GM06990 (cell line): Measurements from ENCODE around the gene DOC2B.
"Not testable (repeated sequence)": the region's sequence is repeated elsewhere in the genome, so short reads cannot be mapped to it uniquely, and the experiment has no call there.

ENCODE experiments used
- DNase-seq: peaks from one replicate; pipeline ENCODE4 v3.0.0-alpha.2; 2011; ENCODE audit not compliant: insufficient read length; ENCODE audit errors: extremely low read depth
- H3K27me3 ChIP-seq: replicated peaks from 2 replicates; pipeline ENCODE4 v1.6.0; 2011; ENCODE audit warnings: low read length; ENCODE audit not compliant: control insufficient read depth, insufficient read depth
- H3K36me3 ChIP-seq: 2 replicates; pipeline ENCODE4 v1.5.1; 2011; ENCODE audit warnings: low read length; ENCODE audit not compliant: control insufficient read depth, insufficient read depth
- H3K4me3 ChIP-seq: replicated peaks from 2 replicates; pipeline ENCODE4 v1.5.1; 2011; ENCODE audit warnings: low read depth, mild to moderate bottlenecking, control low read depth, low read length
- TF ChIP-seq, protein P1 (sequence below): IDR thresholded peaks from 2 replicates; pipeline ENCODE4 v1.5.1; 2011; ENCODE audit warnings: low read length, control low read depth, mild to moderate bottlenecking, inconsistent platforms; ENCODE audit not compliant: insufficient read depth, poor library complexity, severe bottlenecking

The DOC2B gene

DNA sequence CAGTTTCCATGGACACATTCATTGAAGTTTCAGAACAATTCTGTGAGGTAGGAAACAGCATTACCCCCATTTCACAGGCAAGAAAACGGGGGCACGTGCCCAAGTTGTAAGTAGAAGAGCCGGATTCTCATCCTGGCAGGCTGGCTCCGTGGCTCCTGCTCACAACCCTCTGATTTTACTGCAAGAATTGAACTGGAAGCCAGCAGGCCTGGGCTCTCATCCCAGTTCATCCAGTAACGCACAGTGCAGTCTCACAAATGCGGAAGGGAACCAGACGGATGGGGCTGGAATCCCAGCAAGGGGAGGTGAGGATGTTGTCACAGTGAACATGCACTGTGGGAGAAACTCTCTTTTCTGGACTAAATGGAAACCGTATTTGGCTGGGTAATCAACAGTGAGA lies 40.7 kb upstream of the DOC2B start:
- TF ChIP-seq, protein P1, sequence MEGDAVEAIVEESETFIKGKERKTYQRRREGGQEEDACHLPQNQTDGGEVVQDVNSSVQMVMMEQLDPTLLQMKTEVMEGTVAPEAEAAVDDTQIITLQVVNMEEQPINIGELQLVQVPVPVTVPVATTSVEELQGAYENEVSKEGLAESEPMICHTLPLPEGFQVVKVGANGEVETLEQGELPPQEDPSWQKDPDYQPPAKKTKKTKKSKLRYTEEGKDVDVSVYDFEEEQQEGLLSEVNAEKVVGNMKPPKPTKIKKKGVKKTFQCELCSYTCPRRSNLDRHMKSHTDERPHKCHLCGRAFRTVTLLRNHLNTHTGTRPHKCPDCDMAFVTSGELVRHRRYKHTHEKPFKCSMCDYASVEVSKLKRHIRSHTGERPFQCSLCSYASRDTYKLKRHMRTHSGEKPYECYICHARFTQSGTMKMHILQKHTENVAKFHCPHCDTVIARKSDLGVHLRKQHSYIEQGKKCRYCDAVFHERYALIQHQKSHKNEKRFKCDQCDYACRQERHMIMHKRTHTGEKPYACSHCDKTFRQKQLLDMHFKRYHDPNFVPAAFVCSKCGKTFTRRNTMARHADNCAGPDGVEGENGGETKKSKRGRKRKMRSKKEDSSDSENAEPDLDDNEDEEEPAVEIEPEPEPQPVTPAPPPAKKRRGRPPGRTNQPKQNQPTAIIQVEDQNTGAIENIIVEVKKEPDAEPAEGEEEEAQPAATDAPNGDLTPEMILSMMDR, result no peak
- Histone ChIP-seq H3K36me3 (no peaks in the 10 kb centered on the region), H3K4me3 (no peak overlapping the region), H3K27me3 (no peaks in the 10 kb centered on the region)
- DNase-seq, result no peak

DNA sequence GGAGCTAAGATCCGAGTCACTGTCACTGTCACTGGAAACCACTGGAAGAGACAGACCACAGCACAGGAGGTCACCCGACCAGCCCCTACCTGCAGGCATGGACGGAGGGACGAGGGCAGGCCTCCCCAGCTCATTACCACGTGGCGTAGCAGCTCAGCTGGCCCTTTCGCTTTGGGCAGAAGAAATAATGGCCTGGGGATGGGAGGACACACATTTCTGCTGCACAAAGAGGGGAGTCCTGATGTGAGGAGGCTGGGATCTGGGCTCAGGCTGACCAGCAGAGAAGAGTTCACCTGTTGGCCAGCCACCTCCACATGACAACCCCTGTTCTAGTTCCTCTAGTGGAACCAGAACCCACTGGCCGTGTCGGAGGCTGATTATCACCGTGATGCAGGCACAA lies 38.2 kb upstream of the DOC2B start:
- Histone ChIP-seq H3K27me3 (no peaks in the 10 kb centered on the region), H3K36me3 (no peaks in the 10 kb centered on the region), H3K4me3 (no peak overlapping the region)
- DNase-seq, result no peak
- TF ChIP-seq, protein P1, result no peak

DNA sequence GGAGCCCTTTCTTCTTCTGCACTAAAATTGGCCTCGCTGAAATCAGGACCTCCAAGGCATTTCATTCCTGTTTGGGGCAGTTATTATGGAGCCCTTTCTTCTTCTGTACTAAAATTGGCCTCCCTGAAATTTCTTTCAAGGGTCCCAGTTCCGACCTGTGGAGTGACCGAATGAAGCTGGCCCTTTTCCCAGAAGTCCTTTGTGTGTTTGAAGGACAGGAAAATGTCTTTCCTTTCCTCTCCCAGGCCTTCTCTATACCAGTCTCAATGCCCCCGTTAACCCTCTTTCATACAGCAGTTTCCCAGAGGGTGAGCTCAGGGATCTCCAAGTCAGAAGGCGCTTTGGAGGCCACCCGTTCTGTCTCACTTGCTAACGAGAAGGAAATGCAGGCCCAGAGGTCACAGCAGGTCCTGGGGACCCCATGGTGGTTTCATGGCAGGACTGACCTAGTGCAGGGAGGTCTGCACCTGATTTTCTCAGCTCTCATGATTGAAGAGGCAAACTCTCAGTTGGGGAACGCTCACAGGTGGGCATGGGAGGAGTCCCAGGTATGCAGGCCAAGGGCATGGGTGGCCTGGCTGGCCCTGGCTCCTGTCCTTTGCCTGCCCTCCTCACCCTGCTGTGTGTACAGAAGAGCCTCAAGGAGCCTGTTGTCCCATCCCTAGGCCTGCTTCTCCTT lies 37.1 kb upstream of the DOC2B start:
- no peak for DNase-seq
- Histone ChIP-seq H3K27me3 (no peaks in the 10 kb centered on the region), H3K36me3 (no peaks in the 10 kb centered on the region), H3K4me3 (no peak overlapping the region)
- TF ChIP-seq, protein P1, result no peak

DNA sequence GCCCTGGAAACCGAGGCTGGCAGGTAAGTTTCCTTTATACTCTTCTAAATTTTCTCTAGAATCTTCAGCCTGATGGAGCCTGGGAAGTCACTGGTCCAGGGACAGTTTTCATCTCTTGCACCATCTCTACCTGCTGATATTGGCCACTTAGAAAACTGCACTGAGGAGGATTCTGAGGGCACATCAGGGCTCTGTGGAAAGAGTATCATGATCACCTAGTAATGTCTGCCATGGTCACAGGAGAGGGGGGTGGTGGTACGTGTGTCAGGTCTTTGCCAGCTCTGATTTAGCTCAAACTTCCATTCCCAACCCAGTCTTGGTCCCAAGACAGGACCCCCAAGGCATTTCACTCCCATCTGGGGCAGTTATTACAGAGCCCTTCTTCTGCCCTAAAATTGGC lies 35.2 kb upstream of the DOC2B start:
- H3K36me3 ChIP-seq, result no peaks in the 10 kb centered on the region
- no peaks in the 10 kb centered on the region for H3K27me3 ChIP-seq
- no peak for DNase-seq
- H3K4me3 ChIP-seq, result no peak overlapping the region
- TF ChIP-seq, protein P1, result no peak

DNA sequence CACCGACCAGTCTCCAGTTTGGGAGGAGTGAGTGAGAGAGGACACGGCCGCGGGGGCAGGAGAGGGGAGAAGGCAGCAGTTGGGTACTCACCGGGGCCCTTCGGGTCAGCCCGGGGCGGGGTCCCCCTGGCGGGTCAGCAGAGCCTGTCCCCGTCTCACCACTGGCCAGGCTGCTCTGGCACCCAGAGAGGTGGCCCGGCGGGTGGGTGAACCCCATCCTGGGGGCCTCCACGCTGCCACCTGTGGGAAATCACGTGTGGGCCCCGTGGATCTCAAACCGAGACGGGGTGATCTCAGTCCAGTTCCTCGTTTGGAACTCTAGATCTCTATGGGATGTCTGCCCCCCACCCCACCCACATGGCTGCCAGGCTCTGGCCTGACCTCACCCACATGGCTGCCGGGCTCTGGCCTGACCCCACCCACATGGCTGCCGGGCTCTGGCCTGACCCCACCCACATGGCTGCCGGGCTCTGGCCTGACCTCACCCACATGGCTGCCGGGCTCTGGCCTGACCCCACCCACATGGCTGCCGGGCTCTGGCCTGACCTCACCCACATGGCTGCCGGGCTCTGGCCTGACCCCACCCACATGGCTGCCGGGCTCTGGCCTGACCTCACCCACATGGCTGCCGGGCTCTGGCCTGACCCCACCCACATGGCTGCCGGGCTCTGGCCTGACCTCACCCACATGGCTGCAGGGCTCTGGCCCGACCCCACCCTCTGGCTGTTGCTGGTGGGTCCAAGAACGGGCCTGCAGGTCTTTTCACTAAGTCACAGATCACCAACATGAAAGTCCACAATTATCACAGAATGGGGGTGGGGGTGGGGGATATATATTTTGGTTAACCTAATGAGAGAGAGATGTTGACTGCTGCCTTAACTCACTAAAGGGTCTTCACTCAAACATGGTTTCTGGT lies 34.4 kb upstream of the DOC2B start:
- not testable (repeated sequence) for H3K27me3 ChIP-seq, H3K4me3 ChIP-seq, H3K36me3 ChIP-seq, DNase-seq

DNA sequence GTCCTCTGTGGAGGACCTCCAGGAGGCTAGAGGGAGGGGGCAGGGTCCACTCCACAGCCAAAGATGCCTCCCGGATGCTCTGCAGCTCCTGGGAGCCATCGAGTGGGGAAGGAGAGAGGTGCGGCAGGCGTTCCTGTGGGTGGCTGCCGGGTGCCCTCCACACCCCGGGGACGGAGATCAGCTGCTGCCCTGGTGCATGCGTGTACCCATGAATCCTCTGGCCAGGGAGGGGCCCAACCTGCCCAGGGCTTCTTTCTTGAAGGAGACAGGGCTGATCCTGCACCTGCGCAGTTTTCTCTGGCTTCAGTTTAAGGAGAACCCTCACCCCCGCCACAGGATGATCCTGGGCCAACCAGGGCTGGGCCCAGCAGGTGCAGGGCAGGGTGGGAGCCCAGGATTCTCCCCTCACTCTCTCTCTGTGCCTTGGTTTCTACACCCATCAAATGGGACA lies 33.5 kb upstream of the DOC2B start:
- H3K27me3 ChIP-seq, result no peaks in the 10 kb centered on the region
- H3K36me3 ChIP-seq, result no peaks in the 10 kb centered on the region
- TF ChIP-seq, protein P1, result no peak
- no peak for DNase-seq
- no peak overlapping the region for H3K4me3 ChIP-seq
